ENCODE measurements around the gene NXT1.

NXT1 gene

DNA sequence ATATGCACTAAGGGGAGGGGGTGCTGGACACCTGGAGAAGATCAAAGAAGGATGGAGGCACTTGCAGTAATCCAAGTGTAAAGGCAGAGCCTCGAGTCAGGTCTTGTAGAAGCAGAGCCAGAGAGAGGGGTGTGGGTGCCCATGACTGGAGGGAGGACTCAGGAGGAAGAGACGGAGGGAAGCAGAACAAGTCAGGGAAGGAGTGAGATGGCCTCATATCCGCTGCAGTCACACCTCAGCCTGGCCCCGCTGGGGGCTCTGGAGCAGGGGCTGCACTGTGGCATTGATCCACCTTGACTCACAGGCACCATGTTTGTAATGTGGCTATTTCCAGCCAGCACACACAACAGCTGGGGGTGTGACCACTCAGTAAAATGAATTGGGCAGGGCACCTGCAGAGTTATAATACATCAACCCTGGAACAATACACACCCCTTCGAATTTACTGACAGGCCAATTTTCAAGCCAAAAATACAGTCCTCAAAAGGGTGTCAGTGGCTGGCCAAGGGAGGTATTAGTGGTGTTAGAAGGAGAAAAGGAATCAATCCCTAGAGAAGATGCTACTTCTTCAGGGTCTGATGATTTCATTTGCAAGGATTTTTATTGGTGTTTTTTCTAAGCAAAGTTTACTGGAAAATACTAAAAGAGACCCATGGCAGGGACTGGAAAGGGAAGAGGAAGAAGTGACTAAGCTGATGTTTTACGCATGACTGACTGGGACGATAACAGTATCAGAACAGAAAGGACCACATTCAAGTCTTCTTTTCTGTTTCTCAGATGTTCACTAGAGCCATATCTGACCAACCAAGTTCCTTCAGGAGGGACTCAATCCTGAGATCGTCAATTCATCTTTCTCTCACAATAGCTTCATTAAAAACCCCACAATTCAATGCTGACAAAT is 18.9 kb upstream of the NXT1 start:
- H3K4me3 ChIP-seq (ENCODE audit: low read length), result no peak overlapping the region
- no peak overlapping the region for H3K27ac ChIP-seq (ENCODE audit: low read length)
- H3K27me3 ChIP-seq (ENCODE audit: control insufficient read depth, insufficient read depth, low read length), result no peaks in the 10 kb centered on the region
- H3K4me1 ChIP-seq (ENCODE audit: control insufficient read depth, low read depth, low read length), result no peaks in the 10 kb centered on the region
- H3K9ac ChIP-seq (ENCODE audit: low read length), result no peak overlapping the region
- no peaks in the 10 kb centered on the region for H3K36me3 ChIP-seq (ENCODE audit: control insufficient read depth, low read depth, low read length)
- no peaks in the 10 kb centered on the region for H3K9me3 ChIP-seq (ENCODE audit: control insufficient read depth, low read depth, low read length)

DNA sequence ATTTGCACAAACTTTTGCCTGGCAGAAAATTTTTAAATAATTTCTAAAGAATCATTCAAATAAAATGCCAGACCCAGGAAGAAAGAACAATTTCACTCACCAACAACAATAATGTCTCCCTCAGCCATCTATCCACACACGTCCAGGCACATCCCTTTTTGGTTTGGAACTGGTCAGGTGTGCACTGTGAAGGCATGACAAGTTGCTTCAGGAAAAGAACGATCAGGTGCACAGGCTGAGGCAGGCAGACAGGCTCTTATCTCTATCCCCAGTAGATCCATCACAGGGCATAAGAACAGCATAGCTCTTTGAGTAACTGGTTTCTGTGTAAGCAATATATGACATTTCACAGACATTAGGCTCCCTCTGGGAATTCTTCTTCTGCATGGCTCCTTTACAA is 18.1 kb upstream of the NXT1 start:
- Histone ChIP-seq H3K27ac (ENCODE audit: low read length) (no peak overlapping the region), H3K4me3 (ENCODE audit: low read length) (no peak overlapping the region), H3K36me3 (ENCODE audit: control insufficient read depth, low read depth, low read length) (no peaks in the 10 kb centered on the region), H3K9me3 (ENCODE audit: control insufficient read depth, low read depth, low read length) (no peaks in the 10 kb centered on the region), H3K27me3 (ENCODE audit: control insufficient read depth, insufficient read depth, low read length) (no peaks in the 10 kb centered on the region), H3K4me1 (ENCODE audit: control insufficient read depth, low read depth, low read length) (peaks cover 4% of the 10 kb centered on the region), H3K9ac (ENCODE audit: low read length) (no peak overlapping the region)

DNA sequence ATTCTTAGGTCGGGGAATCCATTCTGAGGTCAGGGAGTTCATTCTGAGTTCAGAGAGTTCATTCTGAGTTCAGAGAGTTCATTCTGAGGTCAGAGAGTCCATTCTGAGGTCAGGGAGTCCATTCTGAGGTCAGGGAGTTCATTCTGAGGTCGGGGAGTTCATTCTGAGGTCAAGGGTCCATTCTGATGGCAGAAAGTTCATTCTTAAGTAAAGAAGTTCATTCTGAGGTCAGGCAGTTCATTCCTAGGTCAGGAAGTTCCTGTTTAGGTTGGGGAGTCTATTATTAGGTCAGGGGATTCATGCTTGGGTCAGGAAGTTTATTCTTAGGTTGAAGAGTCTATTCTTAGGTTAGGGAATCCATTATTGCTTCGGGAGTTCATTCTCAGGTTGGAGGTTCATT is 16.5 kb upstream of the NXT1 start:
- no peak overlapping the region for H3K9ac ChIP-seq (ENCODE audit: low read length)
- H3K4me3 ChIP-seq (ENCODE audit: low read length), result no peak overlapping the region
- no peaks in the 10 kb centered on the region for H3K9me3 ChIP-seq (ENCODE audit: control insufficient read depth, low read depth, low read length)
- H3K4me1 ChIP-seq (ENCODE audit: control insufficient read depth, low read depth, low read length), result peaks cover 6% of the 10 kb centered on the region
- H3K36me3 ChIP-seq (ENCODE audit: control insufficient read depth, low read depth, low read length), result no peaks in the 10 kb centered on the region
- no peak overlapping the region for H3K27ac ChIP-seq (ENCODE audit: low read length)
- no peaks in the 10 kb centered on the region for H3K27me3 ChIP-seq (ENCODE audit: control insufficient read depth, insufficient read depth, low read length)

DNA sequence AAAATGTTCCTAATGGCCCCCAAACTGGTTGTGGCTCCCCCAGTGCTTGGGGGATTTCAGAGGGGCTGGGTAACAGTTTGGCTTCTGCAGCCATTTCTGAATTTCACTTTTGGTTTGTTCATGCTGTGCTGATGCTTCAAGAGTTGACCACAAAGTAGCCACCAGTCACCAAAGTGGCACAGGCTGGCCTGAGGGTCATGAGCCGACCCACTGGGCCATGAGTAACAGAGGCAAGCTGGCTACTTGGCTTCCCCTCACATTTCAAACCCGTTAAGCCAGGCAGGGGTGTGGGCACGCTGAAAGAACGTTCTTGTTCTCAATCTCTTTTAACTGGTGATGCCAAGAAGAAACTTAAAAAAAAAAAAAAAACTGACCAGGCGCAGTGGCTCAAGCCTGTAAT is 15.1 kb upstream of the NXT1 start:
- Histone ChIP-seq H3K27ac (ENCODE audit: low read length) (no peak overlapping the region), H3K27me3 (ENCODE audit: control insufficient read depth, insufficient read depth, low read length) (no peaks in the 10 kb centered on the region), H3K36me3 (ENCODE audit: control insufficient read depth, low read depth, low read length) (no peaks in the 10 kb centered on the region), H3K4me3 (ENCODE audit: low read length) (no peak overlapping the region), H3K9me3 (ENCODE audit: control insufficient read depth, low read depth, low read length) (no peaks in the 10 kb centered on the region), H3K9ac (ENCODE audit: low read length) (no peak overlapping the region), H3K4me1 (ENCODE audit: control insufficient read depth, low read depth, low read length) (peaks cover 6% of the 10 kb centered on the region)

DNA sequence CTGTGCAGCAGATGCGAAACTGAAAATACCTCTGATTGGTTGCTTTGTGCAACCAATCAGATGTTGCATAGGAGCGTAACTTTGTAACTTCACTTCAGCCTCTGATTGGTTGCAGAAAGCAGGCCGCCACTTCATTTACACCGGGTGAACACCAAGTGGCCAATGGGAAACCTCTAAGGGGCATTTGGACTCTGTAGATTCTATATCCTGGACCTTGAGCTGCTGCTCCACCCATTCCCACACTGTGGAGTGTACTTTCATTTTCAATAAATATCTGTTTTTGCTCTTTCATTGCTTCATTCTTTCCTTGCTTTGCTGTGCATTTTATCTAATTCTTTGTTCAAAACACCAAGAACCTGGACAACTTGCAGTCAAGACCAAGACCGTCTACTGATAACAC is 14.1 kb upstream of the NXT1 start:
- H3K4me1 ChIP-seq (ENCODE audit: control insufficient read depth, low read depth, low read length), result peaks cover 6% of the 10 kb centered on the region
- no peak overlapping the region for H3K9ac ChIP-seq (ENCODE audit: low read length)
- H3K4me3 ChIP-seq (ENCODE audit: low read length), result no peak overlapping the region
- H3K36me3 ChIP-seq (ENCODE audit: control insufficient read depth, low read depth, low read length), result no peaks in the 10 kb centered on the region
- H3K27ac ChIP-seq (ENCODE audit: low read length), result no peak overlapping the region
- no peaks in the 10 kb centered on the region for H3K27me3 ChIP-seq (ENCODE audit: control insufficient read depth, insufficient read depth, low read length)
- H3K9me3 ChIP-seq (ENCODE audit: control insufficient read depth, low read depth, low read length), result no peaks in the 10 kb centered on the region

DNA sequence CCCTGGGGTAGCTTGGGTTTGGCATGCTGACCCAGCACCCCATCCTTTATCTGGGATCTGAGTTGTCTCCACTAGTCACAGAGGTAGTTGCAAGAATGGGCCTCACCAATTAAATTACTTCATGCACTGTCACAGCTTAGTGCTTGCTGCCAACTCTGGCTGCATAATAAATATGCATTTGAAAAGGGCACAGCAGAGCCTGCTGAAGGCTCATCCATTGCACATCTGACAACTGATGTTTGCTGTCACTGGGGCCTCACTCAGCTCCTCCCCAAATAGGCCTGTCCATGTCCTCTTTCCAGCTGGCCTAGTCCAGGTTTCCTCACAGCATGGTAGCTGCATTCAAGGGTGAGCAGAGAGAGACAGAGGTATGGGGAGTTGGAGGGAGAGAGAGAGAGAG is 13.3 kb upstream of the NXT1 start:
- Histone ChIP-seq H3K27ac (ENCODE audit: low read length) (no peak overlapping the region), H3K9me3 (ENCODE audit: control insufficient read depth, low read depth, low read length) (no peaks in the 10 kb centered on the region), H3K4me1 (ENCODE audit: control insufficient read depth, low read depth, low read length) (peaks cover 6% of the 10 kb centered on the region), H3K9ac (ENCODE audit: low read length) (no peak overlapping the region), H3K4me3 (ENCODE audit: low read length) (no peak overlapping the region), H3K27me3 (ENCODE audit: control insufficient read depth, insufficient read depth, low read length) (no peaks in the 10 kb centered on the region), H3K36me3 (ENCODE audit: control insufficient read depth, low read depth, low read length) (no peaks in the 10 kb centered on the region)

DNA sequence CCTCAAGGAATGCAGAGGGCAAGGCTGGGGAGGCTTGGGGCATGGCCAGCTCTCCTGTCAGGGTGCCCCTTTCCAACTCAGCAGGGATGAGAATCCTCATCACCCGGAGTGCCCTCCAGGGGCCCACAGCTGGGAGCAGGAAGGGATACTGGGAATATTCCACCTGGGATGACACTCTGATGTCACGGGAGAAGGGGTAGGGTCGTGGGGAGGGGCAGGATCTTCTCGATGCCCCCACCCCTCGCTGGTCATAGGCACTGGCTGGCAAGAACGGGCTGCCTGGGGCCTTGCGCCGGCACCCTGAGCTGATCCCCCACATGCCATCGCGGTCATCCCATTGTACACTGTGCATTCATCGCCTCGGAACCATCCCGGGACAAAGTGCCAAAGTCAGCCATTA is 10.6 kb upstream of the NXT1 start:
- H3K36me3 ChIP-seq (ENCODE audit: control insufficient read depth, low read depth, low read length), result no peaks in the 10 kb centered on the region
- no peaks in the 10 kb centered on the region for H3K9me3 ChIP-seq (ENCODE audit: control insufficient read depth, low read depth, low read length)
- no peak overlapping the region for H3K9ac ChIP-seq (ENCODE audit: low read length)
- no peak overlapping the region for H3K4me3 ChIP-seq (ENCODE audit: low read length)
- H3K27me3 ChIP-seq (ENCODE audit: control insufficient read depth, insufficient read depth, low read length), result no peaks in the 10 kb centered on the region
- H3K27ac ChIP-seq (ENCODE audit: low read length), result no peak overlapping the region
- H3K4me1 ChIP-seq (ENCODE audit: control insufficient read depth, low read depth, low read length), result peaks cover 6% of the 10 kb centered on the region

DNA sequence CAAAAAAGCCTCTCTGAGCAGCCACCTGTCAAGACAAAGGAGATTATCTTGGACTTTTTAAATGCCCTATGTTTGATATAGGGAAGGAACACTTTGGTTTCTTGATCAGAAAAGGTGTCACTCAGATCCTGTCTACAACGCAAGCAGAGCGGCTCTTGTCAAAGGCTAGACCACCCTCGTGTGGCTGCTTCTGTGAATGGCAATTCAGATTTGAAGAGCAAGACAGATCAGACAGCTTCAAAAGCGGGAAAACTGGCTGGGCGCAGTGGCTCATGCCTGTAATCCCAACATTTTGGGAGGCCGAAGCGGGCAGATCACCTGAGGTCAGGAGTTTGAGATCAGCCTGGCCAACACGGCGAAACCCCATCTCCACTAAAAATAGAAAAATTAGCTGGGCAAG is 10.1 kb upstream of the NXT1 start:
- no peak overlapping the region for H3K9ac ChIP-seq (ENCODE audit: low read length)
- H3K4me3 ChIP-seq (ENCODE audit: low read length), result no peak overlapping the region
- no peaks in the 10 kb centered on the region for H3K36me3 ChIP-seq (ENCODE audit: control insufficient read depth, low read depth, low read length)
- no peak overlapping the region for H3K27ac ChIP-seq (ENCODE audit: low read length)
- H3K27me3 ChIP-seq (ENCODE audit: control insufficient read depth, insufficient read depth, low read length), result no peaks in the 10 kb centered on the region
- peaks cover 6% of the 10 kb centered on the region for H3K4me1 ChIP-seq (ENCODE audit: control insufficient read depth, low read depth, low read length)
- H3K9me3 ChIP-seq (ENCODE audit: control insufficient read depth, low read depth, low read length), result no peaks in the 10 kb centered on the region

DNA sequence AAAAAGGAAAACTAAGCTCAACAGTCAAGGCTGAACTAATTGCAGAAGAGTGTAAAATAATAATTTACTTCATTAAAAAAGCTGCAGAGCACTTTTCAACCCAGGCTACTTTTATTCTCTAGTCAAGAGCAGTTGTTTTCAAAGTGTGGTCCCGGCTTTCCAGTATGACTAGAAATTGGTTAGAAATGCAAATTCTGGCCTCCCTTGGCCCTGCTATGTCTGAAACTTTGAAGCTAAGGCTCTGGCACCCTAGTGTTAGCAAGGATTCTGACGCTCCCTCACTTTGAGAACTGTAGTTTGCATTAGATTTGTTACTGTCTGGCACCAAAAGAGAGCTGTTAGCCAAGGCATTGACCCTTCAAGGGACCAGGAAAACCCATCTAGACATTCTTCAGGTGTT is 9.5 kb upstream of the NXT1 start:
- Histone ChIP-seq H3K9ac (ENCODE audit: low read length) (no peak overlapping the region), H3K4me3 (ENCODE audit: low read length) (no peak overlapping the region), H3K36me3 (ENCODE audit: control insufficient read depth, low read depth, low read length) (no peaks in the 10 kb centered on the region)

DNA sequence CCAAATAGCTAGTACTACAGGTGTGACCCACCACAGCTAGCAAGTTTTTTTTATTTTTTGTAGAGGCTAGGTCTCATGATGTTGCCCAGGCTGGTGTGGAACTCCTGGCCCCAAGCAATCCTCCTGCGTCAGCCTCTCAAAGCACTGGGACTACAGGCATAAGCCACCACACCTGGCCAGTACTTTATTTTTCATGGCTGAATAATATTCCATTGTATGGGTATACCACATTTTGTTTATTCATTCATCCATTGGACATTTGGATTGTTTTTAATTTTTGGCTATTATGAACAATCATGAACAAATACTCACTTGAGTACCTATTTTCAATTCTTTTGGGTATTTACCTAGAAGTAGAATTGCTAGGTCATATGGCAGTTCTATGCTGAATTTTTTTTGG is 7.0 kb upstream of the NXT1 start:
- Histone ChIP-seq H3K36me3 (ENCODE audit: control insufficient read depth, low read depth, low read length) (no peaks in the 10 kb centered on the region), H3K4me3 (ENCODE audit: low read length) (no peak overlapping the region), H3K9me3 (ENCODE audit: control insufficient read depth, low read depth, low read length) (no peaks in the 10 kb centered on the region), H3K4me1 (ENCODE audit: control insufficient read depth, low read depth, low read length) (peaks cover under 1% of the 10 kb centered on the region), H3K9ac (ENCODE audit: low read length) (no peak overlapping the region), H3K27ac (ENCODE audit: low read length) (no peak overlapping the region), H3K27me3 (ENCODE audit: control insufficient read depth, insufficient read depth, low read length) (no peaks in the 10 kb centered on the region)

More for the DNA sequence above, 9.5 kb upstream of the NXT1 start:
- H3K27me3 ChIP-seq (ENCODE audit: control insufficient read depth, insufficient read depth, low read length), result no peaks in the 10 kb centered on the region
- H3K27ac ChIP-seq (ENCODE audit: low read length), result no peak overlapping the region
- no peaks in the 10 kb centered on the region for H3K9me3 ChIP-seq (ENCODE audit: control insufficient read depth, low read depth, low read length)
- peaks cover 6% of the 10 kb centered on the region for H3K4me1 ChIP-seq (ENCODE audit: control insufficient read depth, low read depth, low read length)

DNA sequence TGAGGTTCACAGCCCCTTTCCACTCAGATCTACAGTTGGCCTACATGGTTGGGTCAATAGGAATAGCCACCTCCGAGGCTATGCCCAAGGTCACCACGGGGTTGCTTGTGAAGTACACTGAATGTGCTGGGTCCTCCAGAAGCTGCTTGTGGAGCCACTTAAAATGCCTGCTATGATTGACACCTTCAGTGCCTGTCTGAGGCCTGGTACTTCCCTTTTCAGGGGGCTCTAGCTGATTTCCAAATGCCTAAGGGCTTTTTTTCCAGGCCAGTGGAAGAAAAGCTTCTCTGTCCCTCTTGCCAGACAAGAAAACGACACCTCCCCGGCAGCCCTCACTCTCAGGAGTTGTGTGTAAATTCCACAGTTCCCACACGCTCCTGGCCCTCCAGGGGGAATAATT is 6.3 kb upstream of the NXT1 start:
- Histone ChIP-seq H3K4me1 (ENCODE audit: control insufficient read depth, low read depth, low read length) (peaks cover 8% of the 10 kb centered on the region), H3K36me3 (ENCODE audit: control insufficient read depth, low read depth, low read length) (no peaks in the 10 kb centered on the region), H3K27ac (ENCODE audit: low read length) (no peak overlapping the region), H3K9me3 (ENCODE audit: control insufficient read depth, low read depth, low read length) (no peaks in the 10 kb centered on the region), H3K27me3 (ENCODE audit: control insufficient read depth, insufficient read depth, low read length) (no peaks in the 10 kb centered on the region), H3K9ac (ENCODE audit: low read length) (no peak overlapping the region), H3K4me3 (ENCODE audit: low read length) (no peak overlapping the region)

DNA sequence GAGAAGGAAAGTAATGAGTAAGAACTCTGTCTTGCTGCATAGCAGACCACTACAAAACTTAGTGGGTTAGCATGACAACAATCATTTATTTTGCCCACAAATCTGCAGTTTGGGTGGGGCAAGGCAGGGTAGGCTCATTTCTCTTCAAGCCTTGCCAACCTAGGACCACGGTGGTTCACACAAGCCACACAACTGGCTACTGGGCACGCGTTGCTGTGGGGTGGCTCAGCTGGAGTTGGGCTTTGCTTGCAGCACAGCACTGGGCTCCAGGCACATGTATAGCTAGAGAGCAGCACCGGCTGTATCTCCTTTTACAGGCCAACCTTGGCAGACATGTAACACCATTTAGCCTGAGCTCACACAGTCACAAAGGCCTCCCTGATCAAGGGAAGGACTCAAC is 4.6 kb upstream of the NXT1 start:
- Histone ChIP-seq H3K36me3 (ENCODE audit: control insufficient read depth, low read depth, low read length) (no peaks in the 10 kb centered on the region), H3K4me1 (ENCODE audit: control insufficient read depth, low read depth, low read length) (peaks cover 9% of the 10 kb centered on the region), H3K9ac (ENCODE audit: low read length) (no peak overlapping the region), H3K27ac (ENCODE audit: low read length) (no peak overlapping the region), H3K9me3 (ENCODE audit: control insufficient read depth, low read depth, low read length) (no peaks in the 10 kb centered on the region), H3K27me3 (ENCODE audit: control insufficient read depth, insufficient read depth, low read length) (no peaks in the 10 kb centered on the region), H3K4me3 (ENCODE audit: low read length) (no peak overlapping the region)

Data from iPS-18a (cell line).